Right lobe of liver (tissue), 6 donors: ENCODE data around the gene WSB2. TPM values are rescaled to one million over a fixed set of nuclear protein-coding genes. Genes with fewer than 3 reads are reported as not detected.
"Not testable (repeated sequence)": the region's sequence is repeated elsewhere in the genome, so short reads cannot be mapped to it uniquely, and the experiment has no call there.

ENCODE experiments used
- ATAC-seq, 4 donors: fragments of 200-7000 bp; cut with Tn5 transposase; one replicate each; pipeline ENCODE4 v1.9.1; 2020; ENCODE audit warnings: mild to moderate bottlenecking in 4 of 4, moderate library complexity in 4 of 4
- DNase-seq, 3 donors: peaks; one replicate each; pipeline ENCODE4 v3.0.0-alpha.2; 2020
- H3K27ac ChIP-seq, 3 donors: fragments of 200-600 bp; one replicate each; pipeline ENCODE4 v1.8.0; 2022
- H3K27me3 ChIP-seq, 2 donors: fragments of 200-600 bp; one replicate each; pipeline ENCODE4 v1.8.0; 2022
- H3K36me3 ChIP-seq, 4 donors: fragments of 200-600 bp; sonication (generic) in 1 of 4; one replicate each; pipeline versions ENCODE4 v1.5.1 to v1.8.0; 2017 to 2022; ENCODE audit warnings: control low read depth in 1 of 4
- H3K4me1 ChIP-seq, 4 donors: fragments of 200-600 bp; sonication (generic) in 1 of 4; one replicate each; pipeline versions ENCODE4 v1.5.1 to v1.8.0; 2017 to 2022; ENCODE audit warnings: control low read depth in 1 of 4
- H3K4me3 ChIP-seq, 3 donors: fragments of 200-600 bp; one replicate each; pipeline ENCODE4 v1.8.0; 2022
- H3K9me3 ChIP-seq, 4 donors: fragments of 200-600 bp; sonication (generic) in 1 of 4; one replicate each; pipeline versions ENCODE4 v1.5.1 to v1.8.0; 2017 to 2022; ENCODE audit warnings: control low read depth in 1 of 4
- CTCF ChIP-seq, 4 donors: fragments of 200-600 bp in 3 of 4; fragments of 450-650 bp in 1 of 4; IDR thresholded peaks; one replicate each; pipeline versions ENCODE4 v1.5.1 to v1.8.0; 2016 to 2022; ENCODE audit warnings: antibody characterized with exemption in 4 of 4, mild to moderate bottlenecking in 2 of 4
- POLR2A ChIP-seq: fragments of 450-650 bp; IDR thresholded peaks from one replicate; pipeline ENCODE4 v1.6.1; 2017; ENCODE audit warnings: antibody characterized with exemption, mild to moderate bottlenecking
- WGBS: methylation state at CpG from one replicate; pipeline ENCODE4 v1.1.6; 2018; ENCODE audit warnings: low coverage, low lambda C conversion rate; ENCODE audit not compliant: insufficient coverage; ENCODE audit errors: missing lambda C conversion rate; 5-methylcytosine and 5-hydroxymethylcytosine counted together
- intact Hi-C, 2 donors: fragments of 100-400 bp; cut with DNase I; formaldehyde crosslinking; loops; one replicate each; pipeline versions ENCODE4 v1.11.2 to v1.14.1; 2022
- total RNA-seq, 6 experiments: library from RNA; depleted of rRNA in 2 of 6; stranded (reverse); fragments of >200 nt in 2 of 6; fragmentation: NEBNext Ultra II Directional in 3 of 6; extraction: Animal tissue kit (Norgen Biotek cat#: 25700) in 3 of 6; gene quantifications; one replicate each; pipeline versions ENCODE4 v1.1.0 to v1.2.4, GENCODE V29; 2016 to 2023
- donor health status: DM: no; HTN: yes; CAD: no.
- donor health status: DM: no; HTN: no; CAD: no.
- donor health status: DM: no; HTN: no; CAD: no.
- donor health status: DM: no; HTN: yes; CAD: no.
- donor health status: DM: no; HTN: yes; CAD: no.

Gene WSB2
- total RNA-seq, 6 experiments from 2014 or later: 27.5 to 73.9 (median 49.0) TPM

- Histone ChIP-seq H3K9me3 (no peaks in the 10 kb centered on the region), H3K4me1 (peaks cover 0 to 12% (median 0%) of the 10 kb centered on the region in 4 donors), H3K4me3 (no peak overlapping the region), H3K36me3 (no peaks in the 10 kb centered on the region), H3K27ac (no peak overlapping the region), H3K27me3 (no peaks in the 10 kb centered on the region)
- intact Hi-C loops: no loop called here
- WGBS: 87% methylated on average over 7 of the region's 9 CpGs
- no peak for TF ChIP-seq CTCF (IDR thresholded peaks at IDR 0.05)
- TF ChIP-seq POLR2A: no peak
- ATAC-seq: no peak
- DNase-seq: no peak
Observed at GRCh38 chr12:118089782-118090181, 28.8 kb upstream of the WSB2 start.

GRCh38 chr12:118082161-118082560, 21.2 kb upstream of the WSB2 start:
- no peak overlapping the region for H3K4me3 ChIP-seq
- TF ChIP-seq CTCF (IDR thresholded peaks at IDR 0.05): no peak
- TF ChIP-seq POLR2A: no peak
- H3K27me3 ChIP-seq: no peaks in the 10 kb centered on the region
- ATAC-seq (no peak), DNase-seq (no peak)
- WGBS: 82% methylated on average over 8 of the region's 9 CpGs
- peaks cover 0 to 11% (median 2%) of the 10 kb centered on the region in 4 donors for H3K36me3 ChIP-seq
- no peaks in the 10 kb centered on the region for H3K4me1 ChIP-seq
- intact Hi-C loops: no loop called here
- H3K9me3 ChIP-seq: no peaks in the 10 kb centered on the region
- H3K27ac ChIP-seq: no peak overlapping the region

- WGBS: 84% methylated on average over 5 of the region's 9 CpGs
- ATAC-seq, H3K27me3 ChIP-seq, H3K4me3 ChIP-seq, H3K4me1 ChIP-seq, H3K27ac ChIP-seq, DNase-seq, intact Hi-C loops, H3K9me3 ChIP-seq: not testable (repeated sequence)
- peaks cover 0 to 11% (median 2%) of the 10 kb centered on the region in 4 donors for H3K36me3 ChIP-seq
Observed at GRCh38 chr12:118081521-118081920, 20.5 kb upstream of the WSB2 start.

GRCh38 chr12:118073768-118074167, 12.8 kb upstream of the WSB2 start:
- H3K27me3 ChIP-seq: no peaks in the 10 kb centered on the region
- no peak for DNase-seq
- no peak for ATAC-seq
- H3K4me1 ChIP-seq: no peaks in the 10 kb centered on the region
- intact Hi-C loops: no loop called here
- no peaks in the 10 kb centered on the region for H3K36me3 ChIP-seq
- H3K9me3 ChIP-seq: no peaks in the 10 kb centered on the region
- H3K4me3 ChIP-seq: no peak overlapping the region
- H3K27ac ChIP-seq: no peak overlapping the region
- WGBS: 93% methylated on average over 3 of the region's 4 CpGs
- TF ChIP-seq POLR2A (no peak), CTCF (IDR thresholded peaks at IDR 0.05) (no peak)

GRCh38 chr12:118070650-118071049, 9.7 kb upstream of the WSB2 start:
- ATAC-seq: no peak
- Histone ChIP-seq H3K36me3 (no peaks in the 10 kb centered on the region), H3K27ac (no peak overlapping the region), H3K9me3 (no peaks in the 10 kb centered on the region), H3K27me3 (no peaks in the 10 kb centered on the region), H3K4me3 (no peak overlapping the region), H3K4me1 (no peaks in the 10 kb centered on the region)
- TF ChIP-seq POLR2A (no peak), CTCF (IDR thresholded peaks at IDR 0.05) (no peak)
- 96% methylated on average over 3 of the region's 3 CpGs for WGBS
- DNase-seq: no peak
- intact Hi-C loops: no loop called here
